SK-N-SH (cell line): ENCODE results near the gene ARHGAP26. TPM values are rescaled to one million over a fixed set of nuclear protein-coding genes. Genes with fewer than 3 reads are reported as not detected.

Experiments
- CTCF ChIA-PET: fragments of 300-600, 350-600 bp; formaldehyde crosslinking; extraction: SDS; loops from one replicate; lab custom pipeline; 2021; lab: Yijun Ruan, JAX
- POLR2A ChIA-PET: fragments of 350-600 bp; sonication (Branson Sonifier 250); formaldehyde crosslinking; extraction: SDS; loops from one replicate; lab custom pipeline; 2020; ENCODE audit warnings: antibody characterized with exemption, inconsistent platforms; lab: Yijun Ruan, JAX
- DNase-seq: peaks from one replicate; pipeline ENCODE4 v3.0.0; 2012
- H2AFZ ChIP-seq: fragments of 200-600 bp; sonication (generic); 2 replicates; pipeline ENCODE4 v1.8.1; 2016; ENCODE audit warnings: antibody characterized with exemption, mild to moderate bottlenecking, low read depth
- H3F3A ChIP-seq: fragments of 200-600 bp; sonication (generic); replicated peaks from 2 replicates; pipeline ENCODE3; 2016; ENCODE audit warnings: antibody characterized with exemption, mild to moderate bottlenecking; ENCODE audit not compliant: insufficient read depth
- H3K27ac ChIP-seq, 2 experiments: fragments of 200-500 bp in 1 of 2; fragments of 200-600 bp in 1 of 2; sonication (Bioruptor generic) in 1 of 2; sonication (generic), shearing (Covaris generic) in 1 of 2; 2 replicates each; pipeline versions ENCODE4 v1.5.1 to v1.6.1; 2014 to 2016; ENCODE audit warnings: low read depth in 2 of 2, inconsistent platforms in 1 of 2, low read length in 1 of 2, mild to moderate bottlenecking in 1 of 2, mixed read lengths in 1 of 2
- H3K27me3 ChIP-seq: fragments of 200-600 bp; sonication (generic), shearing (Covaris generic); 2 replicates; pipeline ENCODE4 v1.6.1; 2016; ENCODE audit warnings: mixed run types; ENCODE audit not compliant: insufficient read depth
- H3K36me3 ChIP-seq, 2 experiments: fragments of 200-500 bp in 1 of 2; fragments of 200-600 bp in 1 of 2; sonication (Bioruptor generic) in 1 of 2; sonication (generic) in 1 of 2; replicated peaks in 1 of 2; 2 replicates each; pipeline versions ENCODE3 to v1.5.1; 2014 to 2016; ENCODE audit warnings: low read length in 1 of 2, mild to moderate bottlenecking in 1 of 2; ENCODE audit not compliant: insufficient read depth in 2 of 2, control insufficient read depth in 1 of 2
- H3K4me1 ChIP-seq, 2 experiments: fragments of 200-500 bp in 1 of 2; fragments of 200-600 bp in 1 of 2; sonication (Bioruptor generic) in 1 of 2; sonication (generic), shearing (Covaris generic) in 1 of 2; 2 replicates each; pipeline versions ENCODE4 v1.5.1 to v1.6.1; 2014 to 2016; ENCODE audit warnings: low read depth in 1 of 2, low read length in 1 of 2, mixed run types in 1 of 2; ENCODE audit not compliant: insufficient read depth in 2 of 2, control insufficient read depth in 1 of 2
- H3K4me2 ChIP-seq: fragments of 200-600 bp; sonication (generic), shearing (Covaris generic); 2 replicates; pipeline ENCODE4 v1.6.1; 2017; ENCODE audit warnings: mixed run types
- H3K4me3 ChIP-seq, 2 experiments: fragments of 200-500 bp in 1 of 2; fragments of 200-600 bp in 1 of 2; sonication (Bioruptor generic) in 1 of 2; sonication (generic), shearing (Covaris generic) in 1 of 2; 2 replicates each; pipeline versions ENCODE4 v1.5.1 to v1.8.1; 2014 to 2016; ENCODE audit warnings: low read depth in 2 of 2, inconsistent platforms in 1 of 2, low read length in 1 of 2, mild to moderate bottlenecking in 1 of 2, mixed read lengths in 1 of 2, moderate library complexity in 1 of 2
- H3K79me2 ChIP-seq: fragments of 200-600 bp; sonication (generic); 2 replicates; pipeline ENCODE4 v1.8.1; 2017; ENCODE audit warnings: mild to moderate bottlenecking; ENCODE audit not compliant: insufficient read depth
- H3K9ac ChIP-seq: fragments of 200-600 bp; sonication (generic); 2 replicates; pipeline ENCODE4 v1.6.1; 2017; ENCODE audit warnings: mixed run types
- H3K9me2 ChIP-seq: fragments of 200-600 bp; sonication (generic); 2 replicates; pipeline ENCODE4 v1.6.1; 2017; ENCODE audit warnings: mixed run types
- H3K9me3 ChIP-seq: fragments of 200-600 bp; sonication (generic); 2 replicates; pipeline ENCODE4 v1.6.1; 2017; ENCODE audit warnings: mixed run types, mild to moderate bottlenecking, moderate library complexity
- H4K20me1 ChIP-seq: fragments of 200-600 bp; sonication (generic); 2 replicates; pipeline ENCODE4 v1.6.1; 2017; ENCODE audit warnings: mild to moderate bottlenecking, mixed run types; ENCODE audit not compliant: insufficient read depth
- ELF1 ChIP-seq: IDR thresholded peaks from 2 replicates; pipeline ENCODE4 v1.4.0; 2012
- EP300 ChIP-seq, 2 experiments: IDR thresholded peaks; 2 replicates each; pipeline versions ENCODE4 v1.4.0 to v1.6.1; 2012; ENCODE audit warnings: borderline replicate concordance in 1 of 2, low read depth in 1 of 2, low read length in 1 of 2
- EZH2phosphoT487 ChIP-seq: fragments of 200-600 bp; sonication (generic); IDR thresholded peaks from 2 replicates; pipeline ENCODE4 v1.6.1; 2017; ENCODE audit warnings: low read depth, mixed run types, mild to moderate bottlenecking, antibody characterized with exemption, moderate library complexity, borderline replicate concordance
- GABPA ChIP-seq: IDR thresholded peaks from 2 replicates; pipeline ENCODE4 v1.4.0; 2012; ENCODE audit warnings: low read depth, mild to moderate bottlenecking
- GATA2 ChIP-seq: sonication (generic); formaldehyde crosslinking; IDR thresholded peaks from 2 replicates; pipeline ENCODE4 v1.5.0; 2020; ENCODE audit warnings: mild to moderate bottlenecking, missing genetic modification reagents
- JUND ChIP-seq: IDR thresholded peaks from 2 replicates; pipeline ENCODE4 v1.4.0; 2012
- MXI1 ChIP-seq: IDR thresholded peaks from 2 replicates; pipeline ENCODE4 v1.6.1; 2012; ENCODE audit warnings: mild to moderate bottlenecking, low read depth, low read length, improper control_type of control experiment
- NFIC ChIP-seq: IDR thresholded peaks from 2 replicates; pipeline ENCODE4 v1.4.0; 2012; ENCODE audit warnings: borderline replicate concordance
- PBX3 ChIP-seq: IDR thresholded peaks from 2 replicates; pipeline ENCODE4; 2012
- RAD21 ChIP-seq: IDR thresholded peaks from 2 replicates; pipeline ENCODE4 v1.6.1; 2012; ENCODE audit warnings: mild to moderate bottlenecking, low read length
- RFX5 ChIP-seq: IDR thresholded peaks from 2 replicates; pipeline ENCODE4 v1.6.1; 2012; ENCODE audit warnings: mild to moderate bottlenecking, improper control_type of control experiment, low read length
- RXRA ChIP-seq: IDR thresholded peaks from 2 replicates; pipeline ENCODE4 v1.4.0; 2012; ENCODE audit warnings: low read depth, mild to moderate bottlenecking, borderline replicate concordance
- SMC3 ChIP-seq: IDR thresholded peaks from 2 replicates; pipeline ENCODE4 v1.6.1; 2012; ENCODE audit warnings: low read depth, low read length, improper control_type of control experiment
- TCF12 ChIP-seq: IDR thresholded peaks from 2 replicates; pipeline ENCODE4 v1.4.0; 2012
- TEAD4 ChIP-seq: IDR thresholded peaks from 2 replicates; pipeline ENCODE4 v1.4.0; 2012; ENCODE audit warnings: mild to moderate bottlenecking, borderline replicate concordance; ENCODE audit not compliant: insufficient read depth
- WGBS: methylation state at CpG from one replicate; pipeline ENCODE4 v1.1.6; 2017; ENCODE audit warnings: low lambda C conversion rate; 5-methylcytosine and 5-hydroxymethylcytosine counted together
- polyA plus RNA-seq, 3 experiments: library from polyadenylated mRNA; depleted of rRNA; stranded (reverse); fragments of >200 nt; gene quantifications; 2 replicates each; pipeline ENCODE4 v1.2.3, GENCODE V29; 2012
- TF ChIP-seq, protein P1 (sequence below): IDR thresholded peaks from 2 replicates; pipeline ENCODE4 v1.6.1; 2012; ENCODE audit warnings: mild to moderate bottlenecking, low read depth, low read length, moderate library complexity
- TF ChIP-seq, protein P2 (sequence below): IDR thresholded peaks from 2 replicates; pipeline ENCODE4 v1.4.0; 2012; ENCODE audit warnings: low read depth
- TF ChIP-seq, protein P3 (sequence below): IDR thresholded peaks from 2 replicates; pipeline ENCODE4 v1.4.0; 2012; ENCODE audit warnings: low read depth, borderline replicate concordance

Gene ARHGAP26
- polyA plus RNA-seq, 1 of the 3 experiments (the other 2 are of a cell fraction) = 6.1 TPM

DNA sequence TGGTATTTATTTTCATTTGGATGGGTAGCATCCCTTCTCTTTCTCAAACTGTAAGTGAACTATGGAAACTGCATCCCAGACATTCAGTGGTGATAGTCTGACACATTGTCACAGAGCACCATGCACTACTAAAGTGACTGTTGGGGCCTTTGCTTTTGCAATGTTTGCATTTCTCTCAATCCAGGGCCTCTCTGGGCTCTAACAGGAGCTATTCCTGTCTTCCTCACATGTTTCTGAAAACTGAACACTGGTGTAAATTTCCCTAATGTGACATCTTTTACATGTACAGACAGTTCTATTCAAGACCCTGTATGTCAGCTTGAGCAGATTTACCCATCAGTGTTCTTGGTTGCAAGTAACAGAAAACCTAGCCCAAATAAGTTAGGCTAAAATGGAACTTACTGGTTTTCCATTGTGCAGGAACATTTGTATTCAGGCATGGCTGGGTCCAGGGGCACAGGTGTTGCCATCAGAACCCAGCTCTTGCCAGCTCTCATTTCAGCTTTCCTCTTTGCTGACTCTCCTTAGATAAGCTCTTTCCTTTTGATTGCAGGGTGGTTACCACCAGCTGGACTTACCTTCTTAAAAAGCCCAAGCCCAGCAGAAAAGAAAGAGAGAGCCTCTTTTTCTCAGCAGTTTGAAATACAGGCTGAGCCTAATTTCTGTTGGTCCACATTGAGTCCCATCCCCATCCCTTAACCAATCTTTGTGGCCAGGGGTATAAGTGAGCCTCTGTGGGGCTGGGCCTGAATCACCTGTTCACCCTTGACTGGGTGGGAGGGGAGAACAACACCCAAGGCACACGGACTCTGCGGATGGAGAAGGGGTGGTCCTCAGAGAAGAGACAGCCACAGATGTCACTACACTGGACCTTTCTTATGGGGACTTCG is 399.0 kb downstream of the ARHGAP26 start (continued):
- TF ChIP-seq, protein P1, sequence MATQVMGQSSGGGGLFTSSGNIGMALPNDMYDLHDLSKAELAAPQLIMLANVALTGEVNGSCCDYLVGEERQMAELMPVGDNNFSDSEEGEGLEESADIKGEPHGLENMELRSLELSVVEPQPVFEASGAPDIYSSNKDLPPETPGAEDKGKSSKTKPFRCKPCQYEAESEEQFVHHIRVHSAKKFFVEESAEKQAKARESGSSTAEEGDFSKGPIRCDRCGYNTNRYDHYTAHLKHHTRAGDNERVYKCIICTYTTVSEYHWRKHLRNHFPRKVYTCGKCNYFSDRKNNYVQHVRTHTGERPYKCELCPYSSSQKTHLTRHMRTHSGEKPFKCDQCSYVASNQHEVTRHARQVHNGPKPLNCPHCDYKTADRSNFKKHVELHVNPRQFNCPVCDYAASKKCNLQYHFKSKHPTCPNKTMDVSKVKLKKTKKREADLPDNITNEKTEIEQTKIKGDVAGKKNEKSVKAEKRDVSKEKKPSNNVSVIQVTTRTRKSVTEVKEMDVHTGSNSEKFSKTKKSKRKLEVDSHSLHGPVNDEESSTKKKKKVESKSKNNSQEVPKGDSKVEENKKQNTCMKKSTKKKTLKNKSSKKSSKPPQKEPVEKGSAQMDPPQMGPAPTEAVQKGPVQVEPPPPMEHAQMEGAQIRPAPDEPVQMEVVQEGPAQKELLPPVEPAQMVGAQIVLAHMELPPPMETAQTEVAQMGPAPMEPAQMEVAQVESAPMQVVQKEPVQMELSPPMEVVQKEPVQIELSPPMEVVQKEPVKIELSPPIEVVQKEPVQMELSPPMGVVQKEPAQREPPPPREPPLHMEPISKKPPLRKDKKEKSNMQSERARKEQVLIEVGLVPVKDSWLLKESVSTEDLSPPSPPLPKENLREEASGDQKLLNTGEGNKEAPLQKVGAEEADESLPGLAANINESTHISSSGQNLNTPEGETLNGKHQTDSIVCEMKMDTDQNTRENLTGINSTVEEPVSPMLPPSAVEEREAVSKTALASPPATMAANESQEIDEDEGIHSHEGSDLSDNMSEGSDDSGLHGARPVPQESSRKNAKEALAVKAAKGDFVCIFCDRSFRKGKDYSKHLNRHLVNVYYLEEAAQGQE = no peak
- TF ChIP-seq EZH2phosphoT487 = no peak

GRCh38 chr5:143170104-143170503 is 399.9 kb downstream of the ARHGAP26 start:
- TF ChIP-seq TEAD4 = no peak
- TF ChIP-seq, protein P2, sequence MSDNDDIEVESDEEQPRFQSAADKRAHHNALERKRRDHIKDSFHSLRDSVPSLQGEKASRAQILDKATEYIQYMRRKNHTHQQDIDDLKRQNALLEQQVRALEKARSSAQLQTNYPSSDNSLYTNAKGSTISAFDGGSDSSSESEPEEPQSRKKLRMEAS = no peak

GRCh38 chr5:143170977-143171376 is 400.8 kb downstream of the ARHGAP26 start:
- CTCF ChIA-PET = no interaction called here
- H3K9ac ChIP-seq = no peak overlapping the region
- TF ChIP-seq TCF12 (no peak), SMC3 (no peak), GATA2 (no peak), RFX5 (no peak), ELF1 (no peak), GABPA (no peak), EP300 (IDR thresholded peaks at IDR 0.05; ENCODE audit: borderline replicate concordance in 1 of 2, low read depth in 1 of 2, low read length in 1 of 2) (no peak), PBX3 (no peak), TEAD4 (no peak), RAD21 (no peak), JUND (no peak), MXI1 (no peak), RXRA (no peak), NFIC (no peak)
- TF ChIP-seq, protein P3, sequence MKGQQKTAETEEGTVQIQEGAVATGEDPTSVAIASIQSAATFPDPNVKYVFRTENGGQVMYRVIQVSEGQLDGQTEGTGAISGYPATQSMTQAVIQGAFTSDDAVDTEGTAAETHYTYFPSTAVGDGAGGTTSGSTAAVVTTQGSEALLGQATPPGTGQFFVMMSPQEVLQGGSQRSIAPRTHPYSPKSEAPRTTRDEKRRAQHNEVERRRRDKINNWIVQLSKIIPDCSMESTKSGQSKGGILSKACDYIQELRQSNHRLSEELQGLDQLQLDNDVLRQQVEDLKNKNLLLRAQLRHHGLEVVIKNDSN = no peak

More at GRCh38 chr5:143170104-143170503, 399.9 kb downstream of the ARHGAP26 start:
- Histone ChIP-seq H3K79me2 (no peaks in the 10 kb centered on the region), H3F3A (no peaks in the 10 kb centered on the region), H3K4me3 (no peak overlapping the region), H2AFZ (no peak overlapping the region), H3K36me3 (peaks cover 0 to 3% of the 10 kb centered on the region in 2 experiments), H4K20me1 (no peaks in the 10 kb centered on the region), H3K27ac (no peak overlapping the region), H3K9me3 (no peaks in the 10 kb centered on the region), H3K9me2 (no peaks in the 10 kb centered on the region), H3K27me3 (no peaks in the 10 kb centered on the region), H3K4me1 (peaks cover 0 to 7% of the 10 kb centered on the region in 2 experiments; a peak in 1 of 4 replicates), H3K4me2 (no peak overlapping the region), H3K9ac (no peak overlapping the region)
- no peak for DNase-seq
- ChIA-PET POLR2A (no interaction called here), CTCF (no interaction called here)
- WGBS = 97% methylated on average over 2 of the region's 3 CpGs

More at GRCh38 chr5:143170977-143171376, 400.8 kb downstream of the ARHGAP26 start:
- Histone ChIP-seq H3F3A (no peaks in the 10 kb centered on the region), H3K4me3 (no peak overlapping the region), H3K27ac (no peak overlapping the region), H3K36me3 (peaks cover 0 to 3% of the 10 kb centered on the region in 2 experiments), H4K20me1 (no peaks in the 10 kb centered on the region), H2AFZ (no peak overlapping the region), H3K9me3 (no peaks in the 10 kb centered on the region), H3K4me1 (peaks cover 0 to 7% of the 10 kb centered on the region in 2 experiments; a peak in 1 of 4 replicates), H3K9me2 (no peaks in the 10 kb centered on the region), H3K4me2 (no peak overlapping the region), H3K27me3 (no peaks in the 10 kb centered on the region), H3K79me2 (no peaks in the 10 kb centered on the region)
- DNase-seq = no peak
- POLR2A ChIA-PET = interaction anchor here (1.0 kb wide), 1 partner anchor 19 kb away, joined by 3 read pairs; no protein-coding TSS in a partner anchor
- WGBS = 93% methylated on average over 2 of the region's 2 CpGs
